GM10266 (cell line): Measurements from ENCODE around the gene VWF.

Experiments
- DNase-seq: peaks from one replicate; pipeline ENCODE4 v3.0.0; 2012; ENCODE audit errors: extremely low spot score
- TF ChIP-seq, protein P1 (sequence below): IDR thresholded peaks from 2 replicates; pipeline ENCODE4 v1.5.1; 2012; ENCODE audit warnings: mild to moderate bottlenecking, low read depth; ENCODE audit not compliant: control insufficient read depth, insufficient read depth; ENCODE audit errors: missing control alignments

The VWF gene

DNA sequence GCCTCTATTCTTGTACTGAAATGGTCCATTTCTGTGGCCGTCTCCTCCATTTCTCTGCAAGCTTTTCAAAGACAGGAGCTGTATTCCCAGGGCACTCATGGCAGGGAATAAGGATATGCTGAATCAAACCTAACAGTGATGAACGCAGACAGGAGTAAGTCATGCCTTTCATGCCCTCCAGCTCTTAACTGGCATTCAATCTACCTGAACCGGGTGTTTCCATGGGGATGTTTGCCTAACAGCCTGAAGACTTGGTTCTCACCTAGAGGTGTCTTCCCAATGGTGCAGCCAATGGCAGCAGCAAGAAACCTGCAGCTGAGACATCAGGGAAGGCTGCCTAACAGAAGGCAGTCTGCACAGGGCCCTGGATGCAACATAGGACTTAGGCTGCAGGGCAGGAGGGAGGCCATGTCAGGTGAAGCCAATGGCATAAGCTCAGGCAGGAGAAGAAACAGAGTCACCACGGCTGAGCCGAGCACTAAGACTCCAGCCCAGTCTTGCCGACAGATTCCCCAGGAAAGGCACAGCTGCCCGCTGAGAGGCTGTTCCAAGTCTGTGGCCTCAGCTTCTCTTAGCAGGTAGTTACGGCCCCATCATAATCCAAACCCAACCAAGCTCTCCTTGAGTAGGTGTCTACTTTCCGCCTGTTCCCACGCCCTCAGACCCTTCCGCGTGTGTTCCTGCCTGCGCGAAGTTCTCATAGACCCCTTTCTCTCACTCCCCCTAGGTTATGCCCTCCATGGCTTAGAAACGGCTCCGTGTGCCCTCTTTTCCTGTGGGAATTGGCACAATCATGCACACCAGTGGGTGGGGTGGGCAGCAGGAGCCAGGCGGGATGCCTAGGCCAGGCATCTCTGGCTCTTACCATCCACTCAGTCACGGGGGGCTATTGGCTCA, 44.1 kb downstream of the VWF start:
- no peak for DNase-seq
- TF ChIP-seq, protein P1, sequence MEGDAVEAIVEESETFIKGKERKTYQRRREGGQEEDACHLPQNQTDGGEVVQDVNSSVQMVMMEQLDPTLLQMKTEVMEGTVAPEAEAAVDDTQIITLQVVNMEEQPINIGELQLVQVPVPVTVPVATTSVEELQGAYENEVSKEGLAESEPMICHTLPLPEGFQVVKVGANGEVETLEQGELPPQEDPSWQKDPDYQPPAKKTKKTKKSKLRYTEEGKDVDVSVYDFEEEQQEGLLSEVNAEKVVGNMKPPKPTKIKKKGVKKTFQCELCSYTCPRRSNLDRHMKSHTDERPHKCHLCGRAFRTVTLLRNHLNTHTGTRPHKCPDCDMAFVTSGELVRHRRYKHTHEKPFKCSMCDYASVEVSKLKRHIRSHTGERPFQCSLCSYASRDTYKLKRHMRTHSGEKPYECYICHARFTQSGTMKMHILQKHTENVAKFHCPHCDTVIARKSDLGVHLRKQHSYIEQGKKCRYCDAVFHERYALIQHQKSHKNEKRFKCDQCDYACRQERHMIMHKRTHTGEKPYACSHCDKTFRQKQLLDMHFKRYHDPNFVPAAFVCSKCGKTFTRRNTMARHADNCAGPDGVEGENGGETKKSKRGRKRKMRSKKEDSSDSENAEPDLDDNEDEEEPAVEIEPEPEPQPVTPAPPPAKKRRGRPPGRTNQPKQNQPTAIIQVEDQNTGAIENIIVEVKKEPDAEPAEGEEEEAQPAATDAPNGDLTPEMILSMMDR = no peak

DNA sequence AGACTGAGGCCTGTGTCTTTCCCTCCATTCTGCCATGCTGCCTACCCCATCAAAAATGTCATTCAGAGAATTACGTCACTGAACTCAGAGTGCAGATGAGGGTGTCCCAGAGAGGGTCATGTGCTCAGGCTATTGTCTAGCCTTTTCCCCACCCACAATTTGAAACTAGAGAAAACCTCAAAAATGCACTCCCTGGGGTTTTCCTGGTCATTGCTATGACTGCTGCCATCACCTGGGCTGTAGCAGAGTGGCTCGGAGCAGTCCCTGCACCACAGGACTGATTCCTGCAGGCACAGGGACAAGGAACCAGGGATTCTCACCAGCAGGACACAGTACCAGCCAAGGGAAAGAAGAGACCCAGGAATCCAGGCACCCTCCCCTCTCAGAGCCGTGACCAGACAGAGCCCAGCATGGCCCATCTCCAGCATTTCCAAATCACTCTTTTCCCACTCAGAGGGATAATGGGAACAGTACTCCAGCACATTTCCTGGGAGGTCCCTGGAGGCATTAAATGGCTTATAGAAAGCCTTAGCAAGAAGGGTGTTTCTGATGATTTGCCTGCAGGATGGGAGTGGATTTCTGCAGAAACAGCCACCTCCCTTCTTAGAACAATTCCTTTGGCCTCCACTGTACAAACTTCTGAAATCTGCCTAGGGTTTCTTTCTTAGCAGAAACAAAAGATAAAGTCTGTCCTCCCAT, 45.9 kb downstream of the VWF start:
- no peak for DNase-seq
- TF ChIP-seq, protein P1 = no peak

DNA sequence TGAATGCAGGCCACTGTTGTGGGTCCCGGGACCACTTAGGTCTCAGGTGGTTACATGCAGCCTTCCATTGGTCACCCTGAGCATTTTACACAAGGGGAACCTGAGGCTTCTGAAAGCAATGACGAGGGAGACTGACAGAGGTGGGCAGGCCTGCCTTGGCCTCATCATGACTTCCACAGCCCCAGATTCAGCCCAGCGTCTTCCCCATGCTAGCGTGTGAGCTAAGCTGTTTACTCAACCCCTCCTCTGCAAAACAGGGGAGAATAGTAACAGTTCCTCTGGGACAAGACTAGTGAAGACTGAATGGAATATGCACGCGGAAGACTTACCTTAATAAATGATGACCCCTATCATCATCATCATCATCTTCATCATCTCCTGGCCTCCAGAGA, 46.8 kb downstream of the VWF start:
- DNase-seq = no peak
- TF ChIP-seq, protein P1 = no peak

DNA sequence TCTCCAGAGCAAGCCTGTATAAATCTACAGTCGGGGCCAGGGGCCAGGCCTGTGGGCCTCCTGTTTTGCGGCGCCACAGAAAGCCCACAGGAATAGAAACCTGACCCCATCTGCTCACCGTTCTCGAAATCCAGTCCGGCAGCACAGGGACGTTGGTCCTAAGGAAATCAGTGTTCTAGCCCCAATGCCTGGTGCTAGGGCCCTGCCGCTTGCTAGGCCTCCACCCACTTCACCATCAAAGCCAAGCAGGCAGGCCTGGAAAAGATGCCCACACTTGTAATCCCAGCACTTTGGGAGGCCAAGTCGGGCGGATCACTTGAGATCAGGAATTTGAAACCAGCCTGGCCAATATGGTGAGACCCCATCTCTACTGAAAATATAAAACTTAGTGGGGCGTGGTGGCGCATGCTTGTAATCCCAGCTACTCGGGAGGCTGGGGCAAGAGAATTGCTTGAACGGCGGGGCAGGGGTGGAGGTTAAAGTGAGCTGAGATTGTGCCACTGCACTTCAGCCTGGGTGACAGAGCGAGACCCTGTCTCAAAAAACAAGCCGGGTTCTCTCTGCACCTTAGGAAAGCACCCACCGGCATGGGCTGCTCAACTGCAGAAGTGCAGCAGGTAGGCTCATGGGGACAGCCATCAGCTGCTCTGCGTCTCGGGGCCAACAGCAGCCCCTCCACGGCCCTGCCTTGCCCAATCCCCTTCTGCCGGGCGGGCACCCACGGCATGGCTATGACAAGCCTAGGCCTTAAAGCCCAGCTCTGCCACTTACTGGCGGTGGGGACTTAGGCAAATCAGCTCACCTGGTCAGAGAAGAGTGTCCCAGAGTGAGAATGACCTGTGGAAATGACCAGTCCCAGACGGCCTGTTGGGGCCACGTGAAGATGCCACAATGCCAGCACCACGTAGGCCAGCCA, 47.4 kb downstream of the VWF start:
- TF ChIP-seq, protein P1 = no peak
- DNase-seq = no peak

DNA sequence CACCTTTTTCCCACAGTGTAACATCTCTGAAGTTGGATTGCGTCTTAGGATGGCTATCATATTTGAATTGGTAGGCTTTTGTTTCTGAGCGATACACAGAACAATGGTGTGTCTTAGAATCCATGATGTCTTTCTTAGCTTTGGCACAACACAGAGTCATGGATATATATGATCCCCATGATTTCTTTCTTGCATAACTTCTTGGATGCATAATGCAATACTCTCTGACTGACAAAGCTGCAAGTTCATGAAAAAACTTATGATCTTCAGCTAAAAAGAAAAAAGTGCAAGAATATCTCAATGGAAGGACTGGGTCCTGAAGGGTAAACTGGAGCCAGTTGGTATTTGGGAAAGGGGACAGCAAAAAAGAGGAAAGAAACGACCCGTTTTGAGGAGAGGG, 48.1 kb downstream of the VWF start:
- no peak for DNase-seq
- TF ChIP-seq, protein P1 = no peak

DNA sequence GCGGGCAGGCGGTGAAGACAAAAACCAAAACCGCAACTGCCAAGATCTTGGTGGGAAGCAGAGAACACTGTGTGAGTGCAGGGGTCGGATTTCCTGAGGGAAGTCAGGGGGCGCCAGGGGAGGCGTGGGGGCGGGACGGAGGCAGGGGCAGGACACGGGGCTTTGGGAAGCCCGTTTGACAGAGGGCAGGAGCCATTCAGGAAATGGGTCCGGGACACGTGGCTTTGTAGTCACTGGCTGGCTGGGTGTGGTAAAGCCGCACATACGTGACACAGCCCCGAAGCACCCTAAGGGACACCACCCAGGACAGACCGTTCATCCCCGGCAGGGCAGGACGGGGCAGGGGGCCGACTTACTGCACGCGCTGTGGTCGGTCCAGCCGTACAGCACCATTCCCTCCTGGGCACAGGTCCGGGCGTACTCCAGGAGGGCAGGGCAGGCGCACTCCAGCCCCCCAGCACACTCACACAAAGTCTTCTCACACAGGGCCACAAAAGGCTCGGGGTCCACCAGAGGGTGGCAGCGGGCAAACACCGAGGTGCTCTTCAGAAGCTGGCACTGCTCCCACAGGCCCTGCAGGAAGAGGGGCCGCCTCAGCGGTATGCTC, 49.4 kb downstream of the VWF start:
- no peak for DNase-seq

More for the DNA sequence above, 49.4 kb downstream of the VWF start:
- TF ChIP-seq, protein P1 = no peak
